Pons (tissue), 1 donor: ENCODE measurements around the gene PBX4.

Source experiments
- DNase-seq: peaks from one replicate; pipeline ENCODE4 v3.0.0-alpha.2; 2016; ENCODE audit warnings: low spot score

The PBX4 gene

GRCh38 chr19:19554074-19555023 lies 64.1 kb downstream of the PBX4 start:
- DNase-seq: no peak

GRCh38 chr19:19553670-19554069 lies 64.8 kb downstream of the PBX4 start:
- DNase-seq: no peak

- DNase-seq: no peak
Measured at GRCh38 chr19:19552798-19553197, 65.7 kb downstream of the PBX4 start.

- no peak for DNase-seq
Measured at GRCh38 chr19:19551853-19552192, 66.7 kb downstream of the PBX4 start.

GRCh38 chr19:19550972-19551852 lies 67.3 kb downstream of the PBX4 start:
- DNase-seq: no peak

- DNase-seq: no peak
Measured at GRCh38 chr19:19550485-19550929, 68.0 kb downstream of the PBX4 start.

GRCh38 chr19:19549804-19550464 lies 68.6 kb downstream of the PBX4 start:
- no peak for DNase-seq

GRCh38 chr19:19548915-19549759 lies 69.3 kb downstream of the PBX4 start:
- DNase-seq: no peak

GRCh38 chr19:19547674-19548336 lies 70.7 kb downstream of the PBX4 start:
- DNase-seq: no peak

GRCh38 chr19:19546751-19547162 lies 71.7 kb downstream of the PBX4 start:
- DNase-seq: no peak

- DNase-seq: no peak
Measured at GRCh38 chr19:19545707-19546106, 72.8 kb downstream of the PBX4 start.

GRCh38 chr19:19544954-19545591 lies 73.4 kb downstream of the PBX4 start:
- no peak for DNase-seq

GRCh38 chr19:19544257-19544953 lies 74.1 kb downstream of the PBX4 start:
- DNase-seq: no peak

GRCh38 chr19:19543640-19544039 lies 74.8 kb downstream of the PBX4 start:
- no peak for DNase-seq

GRCh38 chr19:19543101-19543500 lies 75.4 kb downstream of the PBX4 start:
- no peak for DNase-seq

GRCh38 chr19:19542507-19542906 lies 76.0 kb downstream of the PBX4 start:
- DNase-seq: no peak

GRCh38 chr19:19541616-19542015 lies 76.9 kb downstream of the PBX4 start:
- no peak for DNase-seq

- DNase-seq: no peak
Measured at GRCh38 chr19:19540715-19541515, 77.6 kb downstream of the PBX4 start.
